Measurements from ENCODE around the gene PCNX2. TPM values are rescaled to one million over a fixed set of nuclear protein-coding genes. Genes with fewer than 3 reads are reported as not detected.

The PCNX2 gene
- total RNA-seq, 2 donors from 2014 or later: 8.4 to 23.2 TPM

GRCh38 chr1:233190987-233191386 is 104.5 kb downstream of the PCNX2 start:
- Histone ChIP-seq H3K9me3 (no peaks in the 10 kb centered on the region), H3K36me3 (no peaks in the 10 kb centered on the region), H3K4me1 (replicated peaks) (no peaks in the 10 kb centered on the region), H3K27ac (no peak overlapping the region), H3K27me3 (replicated peaks; ENCODE audit: insufficient read depth) (no peaks in the 10 kb centered on the region), H3K4me3 (no peak overlapping the region)
- 62% methylated on average over 5 of the region's 5 CpGs for WGBS
- no peak for TF ChIP-seq POLR2AphosphoS5 (IDR thresholded peaks at IDR 0.05)
- TF ChIP-seq POLR2A (IDR thresholded peaks at IDR 0.05): no peak
- no peak for TF ChIP-seq CTCF (IDR thresholded peaks at IDR 0.05)
- intact Hi-C loops (cut with DNase I): no loop called here
- no peak for DNase-seq (ENCODE audit: low spot score)

GRCh38 chr1:233189526-233189925 is 106.0 kb downstream of the PCNX2 start:
- intact Hi-C loops (cut with DNase I): no loop called here
- Histone ChIP-seq H3K9me3 (no peaks in the 10 kb centered on the region), H3K4me3 (no peak overlapping the region), H3K4me1 (replicated peaks) (no peaks in the 10 kb centered on the region), H3K36me3 (no peaks in the 10 kb centered on the region), H3K27me3 (replicated peaks; ENCODE audit: insufficient read depth) (no peaks in the 10 kb centered on the region), H3K27ac (no peak overlapping the region)
- no peak for TF ChIP-seq POLR2A (IDR thresholded peaks at IDR 0.05)
- no peak for TF ChIP-seq POLR2AphosphoS5 (IDR thresholded peaks at IDR 0.05)
- no peak for TF ChIP-seq CTCF (IDR thresholded peaks at IDR 0.05)
- no peak for DNase-seq (ENCODE audit: low spot score)
- WGBS: 90% methylated on average over 3 of the region's 3 CpGs

GRCh38 chr1:233188061-233188460 is 107.5 kb downstream of the PCNX2 start:
- H3K4me3 ChIP-seq: no peak overlapping the region
- intact Hi-C loops (cut with DNase I): no loop called here
- no peak for DNase-seq (ENCODE audit: low spot score)
- TF ChIP-seq POLR2A (IDR thresholded peaks at IDR 0.05) (no peak), POLR2AphosphoS5 (IDR thresholded peaks at IDR 0.05) (no peak), CTCF (IDR thresholded peaks at IDR 0.05) (no peak)
- H3K36me3 ChIP-seq: no peaks in the 10 kb centered on the region
- H3K27ac ChIP-seq: no peak overlapping the region
- H3K27me3 ChIP-seq (replicated peaks; ENCODE audit: insufficient read depth): no peaks in the 10 kb centered on the region
- WGBS: 81% methylated on average over 4 of the region's 4 CpGs
- H3K9me3 ChIP-seq: no peaks in the 10 kb centered on the region
- H3K4me1 ChIP-seq (replicated peaks): no peaks in the 10 kb centered on the region

GRCh38 chr1:233183226-233184020 is 112.1 kb downstream of the PCNX2 start:
- TF ChIP-seq CTCF (IDR thresholded peaks at IDR 0.05): no peak
- TF ChIP-seq POLR2A (IDR thresholded peaks at IDR 0.05): no peak
- no peak for TF ChIP-seq POLR2AphosphoS5 (IDR thresholded peaks at IDR 0.05)
- WGBS: 87% methylated on average over 8 of the region's 8 CpGs
- Histone ChIP-seq H3K36me3 (no peaks in the 10 kb centered on the region), H3K4me1 (replicated peaks) (no peaks in the 10 kb centered on the region), H3K4me3 (no peak overlapping the region), H3K27ac (no peak overlapping the region), H3K9me3 (no peaks in the 10 kb centered on the region), H3K27me3 (replicated peaks; ENCODE audit: insufficient read depth) (no peaks in the 10 kb centered on the region)
- no peak for DNase-seq (ENCODE audit: low spot score)
- intact Hi-C loops (cut with DNase I): no loop called here

GRCh38 chr1:233182587-233182986 is 112.9 kb downstream of the PCNX2 start:
- H3K27me3 ChIP-seq (replicated peaks; ENCODE audit: insufficient read depth): no peaks in the 10 kb centered on the region
- no peak for DNase-seq (ENCODE audit: low spot score)
- WGBS: 92% methylated on average over 2 of the region's 2 CpGs
- TF ChIP-seq CTCF (IDR thresholded peaks at IDR 0.05) (no peak), POLR2AphosphoS5 (IDR thresholded peaks at IDR 0.05) (no peak), POLR2A (IDR thresholded peaks at IDR 0.05) (no peak)
- H3K9me3 ChIP-seq: no peaks in the 10 kb centered on the region
- no peak overlapping the region for H3K4me3 ChIP-seq
- H3K36me3 ChIP-seq: no peaks in the 10 kb centered on the region
- H3K27ac ChIP-seq: no peak overlapping the region
- intact Hi-C loops (cut with DNase I): no loop called here
- H3K4me1 ChIP-seq (replicated peaks): no peaks in the 10 kb centered on the region

All from prostate gland (tissue), 2 donors.